ENCODE data around the gene ATP5PB. TPM values are rescaled to one million over a fixed set of nuclear protein-coding genes. Genes with fewer than 3 reads are reported as not detected.

ATP5PB gene
- polyA plus RNA-seq, 3 donors = 112 to 597 (median 557) TPM

GRCh38 chr1:111483166-111483565 is 33.9 kb downstream of the ATP5PB start:
- WGBS (ENCODE audit: insufficient coverage) = 78% methylated on average over 2 of the region's 3 CpGs
- H4K20me1 ChIP-seq (ENCODE audit: insufficient read depth, low read length) = no peaks in the 10 kb centered on the region
- no peaks in the 10 kb centered on the region for H3K27me3 Mint-ChIP-seq (ENCODE audit: low read depth in 3 of 3)
- no peaks in the 10 kb centered on the region for H3K9me3 Mint-ChIP-seq
- no peak overlapping the region for H3K9ac ChIP-seq (ENCODE audit: insufficient read depth, low read length, poor library complexity, severe bottlenecking)
- H3K4me3 ChIP-seq (replicated peaks in 1 of 3; ENCODE audit: low read depth in 2 of 3, low read length in 3 of 3) = no peak overlapping the region
- TF ChIP-seq CTCF (IDR thresholded peaks at IDR 0.05) = no peak
- H3K27me3 ChIP-seq (ENCODE audit: control insufficient read depth in 2 of 2, insufficient read depth in 2 of 2, low read length in 2 of 2) = no peaks in the 10 kb centered on the region
- H3K4me3 Mint-ChIP-seq = no peak overlapping the region
- no peak overlapping the region for H3K4me2 ChIP-seq (replicated peaks; ENCODE audit: extremely low read depth, low read length, poor library complexity, severe bottlenecking)
- intact Hi-C loops (cut with micrococcal nuclease) = loop anchor here (5.0 to 10.0 kb wide), 3 partner anchors 34 to 262 kb away; no protein-coding TSS in a partner anchor
- no peak overlapping the region for H2AFZ ChIP-seq (ENCODE audit: insufficient read depth, low read depth, low read length, poor library complexity, severe bottlenecking)
- H3K27ac Mint-ChIP-seq = no peak overlapping the region
- H3K9me3 ChIP-seq (replicated peaks in 1 of 2; ENCODE audit: control insufficient read depth in 1 of 2, insufficient read depth in 1 of 2, low read length in 2 of 2) = no peaks in the 10 kb centered on the region
- H3K79me2 ChIP-seq (ENCODE audit: insufficient read depth, low read length) = peaks cover 4% of the 10 kb centered on the region
- peaks cover 4 to 6% of the 10 kb centered on the region in 2 donors for H3K36me3 ChIP-seq (replicated peaks in 1 of 2; ENCODE audit: control insufficient read depth in 1 of 2, insufficient read depth in 2 of 2, low read length in 2 of 2)
- peak overlapping the region in 1 of 2 donors; percentile 61 for H3K27ac ChIP-seq (ENCODE audit: low read depth in 1 of 2, low read length in 2 of 2)
- H3K4me1 ChIP-seq (ENCODE audit: control insufficient read depth in 1 of 2, insufficient read depth in 2 of 2, low read length in 2 of 2) = peaks cover 61 to 63% of the 10 kb centered on the region in 2 donors
- peaks cover 64% of the 10 kb centered on the region for H3K4me1 Mint-ChIP-seq
- DNase-seq = no peak
- H3K36me3 Mint-ChIP-seq = peaks cover 7% of the 10 kb centered on the region in 2 donors

- H3K9ac ChIP-seq (ENCODE audit: insufficient read depth, low read length, poor library complexity, severe bottlenecking) = no peak overlapping the region
- WGBS (ENCODE audit: insufficient coverage) = 0% methylated on average over 1 of the region's 2 CpGs
- H3K4me3 ChIP-seq (replicated peaks in 1 of 3; ENCODE audit: low read depth in 2 of 3, low read length in 3 of 3) = no peak overlapping the region
- H3K9me3 Mint-ChIP-seq = no peaks in the 10 kb centered on the region
- H3K9me3 ChIP-seq (replicated peaks in 1 of 2; ENCODE audit: control insufficient read depth in 1 of 2, insufficient read depth in 1 of 2, low read length in 2 of 2) = no peaks in the 10 kb centered on the region
- H3K4me2 ChIP-seq (replicated peaks; ENCODE audit: extremely low read depth, low read length, poor library complexity, severe bottlenecking) = no peak overlapping the region
- no peaks in the 10 kb centered on the region for H3K27me3 ChIP-seq (ENCODE audit: control insufficient read depth in 2 of 2, insufficient read depth in 2 of 2, low read length in 2 of 2)
- H3K27ac ChIP-seq (ENCODE audit: low read depth in 1 of 2, low read length in 2 of 2) = peak overlapping the region in 1 of 2 donors; percentile 61
- H3K27me3 Mint-ChIP-seq (ENCODE audit: low read depth in 3 of 3) = no peaks in the 10 kb centered on the region
- no peak for TF ChIP-seq CTCF (IDR thresholded peaks at IDR 0.05)
- intact Hi-C loops (cut with micrococcal nuclease) = loop anchor here (5.0 to 10.0 kb wide), 3 partner anchors 33 to 261 kb away; no protein-coding TSS in a partner anchor
- peaks cover 65% of the 10 kb centered on the region in 2 donors for H3K4me1 ChIP-seq (ENCODE audit: control insufficient read depth in 1 of 2, insufficient read depth in 2 of 2, low read length in 2 of 2)
- H3K36me3 ChIP-seq (replicated peaks in 1 of 2; ENCODE audit: control insufficient read depth in 1 of 2, insufficient read depth in 2 of 2, low read length in 2 of 2) = no peaks in the 10 kb centered on the region
- no peaks in the 10 kb centered on the region for H4K20me1 ChIP-seq (ENCODE audit: insufficient read depth, low read length)
- H3K4me1 Mint-ChIP-seq = peaks cover 66% of the 10 kb centered on the region
- H2AFZ ChIP-seq (ENCODE audit: insufficient read depth, low read depth, low read length, poor library complexity, severe bottlenecking) = peak overlapping the region; percentile 60
- DNase-seq = peak in 2 of 3 donors; percentile 27 to 44
- no peaks in the 10 kb centered on the region for H3K79me2 ChIP-seq (ENCODE audit: insufficient read depth, low read length)
- peak overlapping the region in 6 of 7 donors; percentile 8 to 72 (median 64) for H3K27ac Mint-ChIP-seq
- H3K36me3 Mint-ChIP-seq = peaks cover 0 to under 1% of the 10 kb centered on the region in 2 donors
- H3K4me3 Mint-ChIP-seq = no peak overlapping the region
These were observed 34.6 kb downstream of the ATP5PB start for GRCh38 chr1:111483876-111484275.

All from CD14-positive monocyte (primary cell).